Astrocyte (in vitro differentiated cells and primary cell): ENCODE results near the gene COL4A4.

ENCODE experiments used
- EZH2 ChIP-seq: IDR thresholded peaks from 2 replicates; pipeline ENCODE4 v1.6.1; 2012; ENCODE audit warnings: mild to moderate bottlenecking, low read length, inconsistent platforms; ENCODE audit not compliant: insufficient read depth
- TF ChIP-seq, protein P1 (sequence below): IDR thresholded peaks from 2 replicates; pipeline ENCODE4 v1.5.1; 2011; ENCODE audit warnings: low read depth, mild to moderate bottlenecking, inconsistent platforms, low read length, moderate library complexity; ENCODE audit not compliant: insufficient read depth

- TF ChIP-seq, protein P1, sequence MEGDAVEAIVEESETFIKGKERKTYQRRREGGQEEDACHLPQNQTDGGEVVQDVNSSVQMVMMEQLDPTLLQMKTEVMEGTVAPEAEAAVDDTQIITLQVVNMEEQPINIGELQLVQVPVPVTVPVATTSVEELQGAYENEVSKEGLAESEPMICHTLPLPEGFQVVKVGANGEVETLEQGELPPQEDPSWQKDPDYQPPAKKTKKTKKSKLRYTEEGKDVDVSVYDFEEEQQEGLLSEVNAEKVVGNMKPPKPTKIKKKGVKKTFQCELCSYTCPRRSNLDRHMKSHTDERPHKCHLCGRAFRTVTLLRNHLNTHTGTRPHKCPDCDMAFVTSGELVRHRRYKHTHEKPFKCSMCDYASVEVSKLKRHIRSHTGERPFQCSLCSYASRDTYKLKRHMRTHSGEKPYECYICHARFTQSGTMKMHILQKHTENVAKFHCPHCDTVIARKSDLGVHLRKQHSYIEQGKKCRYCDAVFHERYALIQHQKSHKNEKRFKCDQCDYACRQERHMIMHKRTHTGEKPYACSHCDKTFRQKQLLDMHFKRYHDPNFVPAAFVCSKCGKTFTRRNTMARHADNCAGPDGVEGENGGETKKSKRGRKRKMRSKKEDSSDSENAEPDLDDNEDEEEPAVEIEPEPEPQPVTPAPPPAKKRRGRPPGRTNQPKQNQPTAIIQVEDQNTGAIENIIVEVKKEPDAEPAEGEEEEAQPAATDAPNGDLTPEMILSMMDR, result no peak
- no peak for TF ChIP-seq EZH2
These were observed 182.1 kb downstream of the COL4A4 start for GRCh38 chr2:226981791-226982326.
